Kidney epithelial cell (primary cell): ENCODE data around the gene LGALS9. TPM values are rescaled to one million over a fixed set of nuclear protein-coding genes. Genes with fewer than 3 reads are reported as not detected.

ENCODE experiments used
- DNase-seq: peaks from one replicate; pipeline ENCODE4 v3.0.0-alpha.2; 2010; ENCODE audit warnings: low read depth
- H3K27me3 ChIP-seq: 2 replicates; pipeline ENCODE4 v1.6.0; 2011; ENCODE audit warnings: low read length; ENCODE audit not compliant: control insufficient read depth, insufficient read depth
- H3K36me3 ChIP-seq: 2 replicates; pipeline ENCODE4 v1.5.1; 2011; ENCODE audit warnings: low read length; ENCODE audit not compliant: control insufficient read depth, insufficient read depth
- H3K4me3 ChIP-seq: 2 replicates; pipeline ENCODE4 v1.5.1; 2011; ENCODE audit warnings: low read depth, mild to moderate bottlenecking, control low read depth, low read length
- CTCF ChIP-seq: IDR thresholded peaks from 2 replicates; pipeline ENCODE4 v1.5.1; 2011; ENCODE audit warnings: mild to moderate bottlenecking, moderate library complexity, low read length, control low read depth, inconsistent platforms; ENCODE audit not compliant: insufficient read depth, poor library complexity, severe bottlenecking
- total RNA-seq: library from RNA; depleted of rRNA; stranded (reverse); fragments of >200 nt; gene quantifications from 2 replicates; pipeline ENCODE4 v1.2.3, GENCODE V29; 2015

The LGALS9 gene
- total RNA-seq, 1 donor from 2014 or later: 3.4 TPM

DNA sequence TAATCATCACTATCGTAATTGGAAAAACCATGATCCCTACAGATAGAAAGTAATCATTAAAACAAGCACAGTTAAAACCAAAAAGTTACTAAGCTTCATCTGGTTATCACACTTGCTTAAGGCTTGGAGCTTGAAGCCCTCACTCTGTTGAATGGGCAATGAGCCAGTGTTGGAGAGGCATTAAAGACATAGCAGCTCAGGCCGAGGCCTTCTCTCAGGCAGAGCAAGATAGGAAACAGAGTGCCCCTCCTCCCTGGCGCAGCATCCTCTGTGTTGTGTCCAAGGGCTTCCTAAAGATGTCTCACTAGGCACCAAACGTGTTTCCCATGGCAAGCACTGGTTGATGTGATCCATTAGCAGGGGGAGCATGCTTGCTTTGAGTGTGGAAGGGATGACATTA, 34.9 kb upstream of the LGALS9 start:
- no peak for DNase-seq
- no peak for TF ChIP-seq CTCF
- Histone ChIP-seq H3K36me3 (peaks cover 3% of the 10 kb centered on the region), H3K27me3 (no peaks in the 10 kb centered on the region), H3K4me3 (no peak overlapping the region)

DNA sequence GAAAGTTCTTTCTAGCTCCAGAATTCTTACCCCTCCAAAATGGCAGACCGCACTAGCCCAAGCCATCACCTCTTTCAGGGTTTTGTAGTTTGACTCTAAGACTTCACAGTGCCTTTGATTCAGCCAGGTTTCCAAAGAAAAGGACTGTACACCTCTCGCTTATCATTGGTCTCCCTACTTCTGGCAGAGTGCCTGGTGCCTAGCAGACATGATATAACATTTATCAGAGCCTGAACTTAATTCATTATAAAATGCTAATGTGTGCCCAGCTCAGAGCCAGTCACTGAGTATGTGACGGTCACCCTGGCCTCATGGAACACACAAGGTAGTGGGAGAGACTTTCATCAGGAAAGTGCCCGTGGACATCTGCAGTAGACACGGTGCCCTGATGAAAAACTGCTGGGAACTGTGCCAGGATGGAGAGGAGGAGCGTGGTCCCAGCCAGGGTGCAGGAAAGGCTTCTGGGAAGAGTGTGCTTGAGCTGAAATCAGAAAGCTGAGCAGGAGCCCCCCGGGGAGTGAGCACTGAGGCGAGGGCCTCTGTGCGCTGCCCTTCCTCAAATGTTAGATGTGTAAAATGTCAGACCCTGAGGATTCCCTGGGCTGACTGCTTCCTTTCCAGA, 34.3 kb upstream of the LGALS9 start:
- no peak for DNase-seq

GRCh38 chr17:27597188-27597580, 33.8 kb upstream of the LGALS9 start:
- Histone ChIP-seq H3K27me3 (no peaks in the 10 kb centered on the region), H3K36me3 (peaks cover 2% of the 10 kb centered on the region), H3K4me3 (no peak overlapping the region)
- TF ChIP-seq CTCF: no peak
- DNase-seq: no peak

More for the DNA sequence above, 34.3 kb upstream of the LGALS9 start:
- Histone ChIP-seq H3K4me3 (no peak overlapping the region), H3K27me3 (no peaks in the 10 kb centered on the region), H3K36me3 (peaks cover 2% of the 10 kb centered on the region)
- TF ChIP-seq CTCF: no peak

DNA sequence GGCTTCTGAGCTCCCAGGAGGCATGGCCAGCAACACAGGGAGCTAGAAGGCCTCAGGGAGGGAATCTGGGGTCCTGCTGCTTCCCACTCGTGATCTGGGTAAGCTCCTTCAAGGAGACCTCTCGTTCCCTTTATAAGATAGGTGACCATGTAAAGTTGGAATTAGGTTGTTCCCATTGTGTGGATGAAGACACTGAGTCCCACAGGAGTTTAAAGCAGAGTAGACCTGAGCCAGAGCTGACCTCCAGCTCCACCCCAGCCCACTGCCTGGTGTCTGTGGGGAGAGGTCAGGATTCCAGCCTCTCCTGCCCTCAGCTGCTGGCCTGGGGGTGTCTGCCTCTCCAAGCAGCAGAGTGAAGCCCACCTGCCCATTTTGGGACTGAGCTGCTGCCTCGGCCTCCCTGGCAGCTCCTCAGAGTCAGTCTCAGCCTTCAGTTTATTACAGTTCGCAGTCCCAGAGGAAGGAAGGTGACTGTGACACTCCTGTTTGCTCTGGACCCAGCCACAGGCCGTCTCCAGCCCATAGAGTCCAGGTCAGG, 33.1 kb upstream of the LGALS9 start:
- H3K4me3 ChIP-seq: no peak overlapping the region
- H3K27me3 ChIP-seq: no peaks in the 10 kb centered on the region
- peaks cover 2% of the 10 kb centered on the region for H3K36me3 ChIP-seq
- no peak for TF ChIP-seq CTCF
- no peak for DNase-seq

DNA sequence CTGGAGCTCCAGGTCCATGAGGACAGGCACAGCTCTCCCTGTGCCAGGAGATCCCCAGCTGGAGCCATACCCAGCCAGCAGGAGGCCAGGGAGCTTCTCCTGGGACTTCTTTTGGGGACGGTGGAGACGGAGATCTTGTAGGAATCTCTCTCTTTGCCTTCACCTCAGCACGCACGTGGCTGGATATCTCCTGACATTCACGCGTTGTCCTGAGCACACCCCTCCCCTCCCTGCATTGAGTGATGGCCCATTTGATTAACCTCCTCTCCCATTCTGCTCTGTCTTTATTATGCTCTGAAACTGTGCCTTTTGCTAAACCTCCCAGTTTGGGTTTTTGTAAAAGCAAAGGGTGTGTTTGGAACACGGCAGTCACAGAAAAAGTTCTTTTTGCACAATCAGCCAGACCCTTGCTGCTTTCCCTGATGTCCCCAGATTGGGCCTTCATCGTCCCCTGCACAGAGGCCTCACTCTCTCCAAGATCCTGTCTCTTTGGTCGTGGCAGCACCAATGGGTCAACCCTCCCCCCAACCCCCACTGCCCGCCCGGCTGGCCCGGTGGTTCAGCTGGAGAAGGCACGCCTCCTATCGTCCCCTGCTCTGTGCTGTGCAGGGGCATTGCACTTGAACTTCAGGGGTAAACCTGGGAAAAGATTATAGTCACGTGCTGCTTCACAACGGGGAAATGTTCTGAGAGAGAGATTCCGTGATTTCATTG, 32.5 kb upstream of the LGALS9 start:
- H3K27me3 ChIP-seq: no peaks in the 10 kb centered on the region
- H3K4me3 ChIP-seq: no peak overlapping the region
- peaks cover 2% of the 10 kb centered on the region for H3K36me3 ChIP-seq
- no peak for DNase-seq
- no peak for TF ChIP-seq CTCF
